Activated naive CD4-positive, alpha-beta T cell (primary cell): ENCODE data around the gene CDH6.

Source experiments
- DNase-seq, 4 experiments: peaks; one replicate each; lab custom pipeline; 2025; lab: John Stamatoyannopoulos, UW

CDH6 gene

DNA sequence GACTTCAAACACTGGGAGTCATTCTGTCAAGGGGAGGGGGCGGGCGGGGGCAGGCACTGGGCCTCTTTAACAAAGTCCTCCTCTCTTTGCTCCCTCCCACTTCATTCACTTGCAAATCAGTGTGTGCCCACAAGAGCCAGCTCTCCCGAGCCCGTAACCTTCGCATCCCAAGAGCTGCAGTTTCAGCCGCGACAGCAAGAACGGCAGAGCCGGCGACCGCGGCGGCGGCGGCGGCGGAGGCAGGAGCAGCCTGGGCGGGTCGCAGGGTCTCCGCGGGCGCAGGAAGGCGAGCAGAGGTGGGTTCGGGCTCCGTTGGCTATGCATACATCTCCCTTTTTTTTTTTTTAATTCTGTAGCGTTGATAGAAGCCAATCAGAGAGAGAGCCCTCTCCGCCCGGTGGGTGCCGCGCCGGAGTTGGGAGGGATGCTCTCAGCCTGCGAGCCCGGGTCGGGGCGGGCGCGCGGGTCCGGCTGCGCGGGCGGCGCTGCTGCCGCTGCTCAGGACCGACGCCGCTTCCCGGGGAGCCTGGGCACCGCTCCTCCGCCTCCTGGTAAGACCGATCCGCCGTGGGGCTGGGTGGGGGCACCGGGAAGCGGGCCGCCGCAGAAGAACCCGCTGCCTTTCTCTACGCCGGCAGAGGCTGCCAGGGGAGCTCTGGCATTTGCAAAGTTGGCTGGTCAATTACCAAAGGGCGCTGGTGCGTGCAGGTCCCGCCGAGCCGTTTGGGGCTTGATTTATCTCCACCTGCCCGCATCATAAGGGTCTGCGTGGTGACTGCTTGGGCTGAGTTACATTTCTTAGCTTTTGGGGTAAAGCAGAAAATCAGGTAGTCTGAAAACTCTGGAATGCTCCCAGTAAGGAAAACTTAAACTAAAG is at the start of gene CDH6:
Gene CDH6, plus strand, starts transcription at position 96 of the 877 bp plus-strand sequence. CDS start 73,788 bp downstream, outside the sequence.
- no peak for DNase-seq

DNA sequence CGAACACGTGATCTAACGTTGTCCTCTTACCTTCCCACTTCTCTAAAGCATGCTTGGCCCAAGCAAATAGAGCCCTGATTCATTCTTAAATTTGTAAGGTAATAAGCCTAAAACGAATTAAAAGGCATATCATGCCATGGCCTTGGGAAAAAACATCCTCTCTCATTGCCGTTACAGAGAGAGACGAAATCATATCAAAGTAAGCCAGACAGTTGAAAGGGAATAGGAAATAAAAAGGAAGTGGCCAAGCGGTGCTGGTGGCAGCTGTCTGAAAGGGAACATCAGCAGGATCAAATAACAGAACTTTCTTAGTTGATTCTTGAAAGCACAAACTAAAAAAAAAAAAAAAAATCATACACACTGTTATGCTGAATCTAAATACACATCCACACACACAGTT is 49.1 kb upstream of the CDH6 start:
- no peak for DNase-seq

DNA sequence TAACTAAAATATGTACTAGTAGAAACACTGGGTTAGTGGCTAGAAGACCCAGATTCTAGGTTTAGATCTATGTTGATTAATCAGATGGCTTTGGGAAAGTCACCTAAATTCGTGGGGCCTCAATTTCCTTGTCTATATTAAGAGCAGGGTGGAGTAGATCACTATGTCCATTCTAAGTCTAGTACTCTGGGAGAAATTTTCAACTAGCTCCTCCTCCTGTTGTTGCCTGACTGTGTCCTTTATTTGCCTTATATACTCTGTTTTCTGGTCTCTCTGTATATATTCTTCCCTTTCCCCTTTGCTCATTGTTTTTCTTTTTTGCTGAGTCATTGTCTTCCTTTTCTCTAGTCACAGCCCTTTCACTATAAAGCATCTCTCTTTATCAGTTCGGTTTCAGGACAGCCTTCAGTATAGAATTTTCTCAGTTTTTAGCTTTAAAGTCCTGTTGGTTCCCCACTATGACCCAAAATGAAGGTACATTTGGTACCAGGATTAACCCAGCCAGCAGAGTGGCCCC is 44.5 kb upstream of the CDH6 start:
- no peak for DNase-seq

DNA sequence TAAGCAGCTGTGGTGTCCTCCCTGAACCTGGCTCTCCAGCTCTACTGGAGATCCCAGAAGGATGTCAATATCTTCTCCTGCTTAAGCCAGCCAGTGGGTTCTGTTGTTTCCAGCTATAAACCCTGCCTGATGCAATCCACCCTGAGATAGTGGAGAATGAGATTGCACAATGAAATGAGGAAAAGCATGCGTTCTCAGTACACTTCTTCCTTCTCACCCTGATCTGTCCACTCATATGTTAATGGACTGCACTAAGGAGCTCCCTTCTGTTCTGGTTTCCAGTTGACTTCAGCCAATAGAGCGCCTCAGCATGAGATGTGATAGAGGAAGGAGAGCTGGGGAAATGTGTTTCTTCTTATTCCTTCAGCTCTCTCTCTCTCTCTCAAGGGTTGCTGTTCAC is 40.0 kb upstream of the CDH6 start:
- DNase-seq, result no peak

DNA sequence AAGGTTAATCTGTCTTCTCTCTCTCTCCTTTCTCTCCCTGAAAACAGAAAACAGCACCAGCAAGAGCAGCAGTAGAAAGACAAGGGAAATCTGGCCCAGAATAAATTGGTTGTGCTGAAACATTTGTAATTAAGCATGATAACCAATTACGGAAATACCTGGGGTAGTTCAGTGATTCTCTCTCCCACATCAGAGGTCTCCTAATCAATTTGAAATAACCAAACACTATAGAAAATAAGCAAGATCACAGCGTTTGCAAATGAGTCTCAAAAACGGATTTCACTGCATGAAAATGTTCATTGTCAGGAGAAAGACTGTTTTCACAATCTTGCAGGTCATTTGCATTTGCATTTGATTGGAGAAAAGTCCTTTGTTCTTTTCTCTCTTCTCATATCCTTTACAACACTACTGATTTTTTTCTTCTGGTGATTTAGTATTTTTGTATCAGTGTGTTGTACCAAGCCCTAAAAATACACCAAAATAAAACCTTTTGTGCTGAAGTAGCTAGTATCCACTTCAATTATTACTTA is 36.8 kb upstream of the CDH6 start:
- no peak for DNase-seq

DNA sequence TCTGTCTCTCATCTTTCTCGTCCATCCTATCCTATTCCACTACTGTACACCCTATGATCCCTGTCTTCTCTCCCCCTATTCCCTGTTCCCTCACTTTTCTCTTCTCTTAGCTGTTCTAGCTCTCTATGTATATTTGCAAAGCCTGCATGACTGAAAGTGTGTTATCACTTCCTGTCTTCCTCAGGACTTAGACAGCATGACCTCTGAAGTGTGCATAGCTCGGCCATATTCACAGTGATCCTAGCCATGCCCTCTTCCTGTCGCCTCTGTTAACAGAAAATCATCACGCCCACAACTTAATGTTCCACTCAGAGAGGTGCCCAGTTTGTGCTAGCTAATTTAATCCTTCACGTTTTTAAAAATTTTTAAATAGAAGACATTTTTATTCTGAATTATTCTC is 35.8 kb upstream of the CDH6 start:
- DNase-seq, result no peak

DNA sequence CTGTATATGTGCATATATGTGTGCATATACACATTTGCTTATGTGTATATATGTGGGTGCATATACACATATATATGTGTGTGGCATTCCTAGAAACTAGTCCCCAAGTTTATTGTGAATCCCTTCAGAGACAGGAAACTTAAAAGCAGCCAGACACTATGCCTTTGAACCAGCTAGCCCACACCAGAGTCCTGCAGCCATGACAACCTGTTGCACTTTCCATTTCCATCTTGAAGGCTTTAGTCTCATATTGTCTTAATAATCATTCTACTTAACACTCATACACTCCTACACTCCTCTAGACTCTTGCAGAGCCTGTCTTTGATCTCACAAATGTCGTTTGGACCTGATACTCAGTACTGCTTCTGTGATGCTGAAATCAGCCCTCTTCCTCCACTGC is 34.8 kb upstream of the CDH6 start:
- DNase-seq, result no peak

DNA sequence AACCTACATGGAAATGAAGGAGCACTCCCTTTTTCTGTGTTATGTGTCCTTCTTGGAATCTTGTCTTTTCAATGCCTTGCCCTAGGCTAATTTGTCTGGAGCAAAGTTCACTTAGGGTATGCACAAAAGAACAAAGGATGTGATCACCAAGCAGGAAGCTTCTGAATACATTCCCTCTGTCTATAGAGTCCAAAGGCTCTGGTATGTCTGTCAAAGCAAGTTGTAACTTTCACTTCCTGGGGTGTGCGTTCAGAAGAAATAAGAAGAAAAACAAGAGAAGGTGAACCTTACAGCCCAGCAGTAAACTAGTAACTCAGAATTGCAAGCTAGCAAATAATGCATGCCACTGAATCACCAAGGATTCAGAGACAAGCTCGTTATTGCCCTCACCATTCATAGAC is 31.7 kb upstream of the CDH6 start:
- DNase-seq, result no peak

DNA sequence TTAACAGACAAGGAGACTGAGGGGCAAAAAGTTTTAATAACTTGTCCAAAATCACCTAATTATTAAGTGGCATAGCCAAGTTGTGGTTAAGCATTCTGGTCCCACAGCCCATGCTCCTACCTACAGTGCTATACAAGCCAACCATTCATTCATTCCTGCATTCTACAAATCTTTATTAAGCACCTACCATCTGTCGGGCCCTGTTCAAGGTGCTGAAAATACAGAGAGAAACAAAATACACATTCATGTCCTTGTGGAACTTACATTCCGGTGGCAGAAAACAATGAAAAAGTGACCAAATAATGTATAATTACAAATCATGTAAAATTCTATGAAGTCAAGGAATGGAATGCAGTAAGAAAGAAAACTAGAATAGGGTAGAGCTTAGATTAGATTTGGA is 27.8 kb upstream of the CDH6 start:
- DNase-seq, result no peak

DNA sequence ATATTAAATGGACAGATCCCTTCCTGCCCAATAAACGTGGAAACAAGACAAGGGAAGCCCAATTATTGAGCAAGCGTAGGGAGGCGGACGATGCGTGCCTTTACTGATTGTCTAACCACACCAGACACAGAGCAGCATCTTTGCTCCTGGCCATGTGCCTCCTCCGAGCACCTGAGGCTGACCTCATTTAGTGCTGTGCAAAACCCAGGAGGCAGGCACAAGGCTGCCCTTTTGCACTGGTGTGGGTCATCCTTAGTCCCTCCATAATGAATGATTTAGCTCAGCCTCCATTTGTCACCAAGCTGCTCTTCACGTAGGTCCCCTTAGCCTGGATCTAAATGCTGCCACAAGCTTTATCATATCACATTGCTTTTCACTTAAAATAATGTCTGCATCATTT is 24.1 kb upstream of the CDH6 start:
- no peak for DNase-seq

DNA sequence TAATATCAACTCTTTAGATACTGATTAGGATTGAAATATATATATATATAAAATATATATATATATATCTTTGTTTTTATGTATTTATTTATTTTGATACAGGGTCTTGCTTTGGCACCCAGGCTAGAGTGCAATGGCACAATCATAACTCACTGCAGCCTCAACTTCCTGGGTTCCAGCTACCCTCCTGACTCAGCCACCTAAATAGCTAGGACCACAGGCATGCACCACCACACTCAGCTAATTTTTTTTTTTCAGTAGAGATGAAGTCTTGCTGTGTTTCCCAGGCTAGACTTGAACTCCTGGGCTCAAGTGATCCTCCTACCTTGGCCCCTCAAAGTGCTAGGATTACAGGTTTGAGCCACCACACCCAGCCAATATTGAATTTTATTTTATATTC is 20.6 kb upstream of the CDH6 start:
- DNase-seq, result no peak

DNA sequence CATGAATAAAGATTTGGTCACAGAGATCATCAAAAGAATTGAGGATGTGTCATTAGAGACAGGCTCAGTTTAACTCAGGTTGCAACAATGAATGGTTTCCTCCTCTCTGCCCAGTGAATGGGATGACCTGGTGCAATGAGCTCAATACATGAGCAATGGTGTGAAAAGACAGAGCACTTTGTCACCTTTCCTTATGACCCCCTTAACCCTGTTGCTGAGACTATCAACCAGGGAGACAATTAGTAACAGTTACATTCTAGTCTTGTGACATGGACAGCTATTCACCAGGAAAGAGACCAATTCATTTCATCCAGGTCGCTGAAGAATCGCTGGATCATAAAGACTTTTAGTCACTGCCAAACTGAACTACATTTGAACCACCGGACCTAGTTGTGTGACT is 19.9 kb upstream of the CDH6 start:
- DNase-seq, result no peak

DNA sequence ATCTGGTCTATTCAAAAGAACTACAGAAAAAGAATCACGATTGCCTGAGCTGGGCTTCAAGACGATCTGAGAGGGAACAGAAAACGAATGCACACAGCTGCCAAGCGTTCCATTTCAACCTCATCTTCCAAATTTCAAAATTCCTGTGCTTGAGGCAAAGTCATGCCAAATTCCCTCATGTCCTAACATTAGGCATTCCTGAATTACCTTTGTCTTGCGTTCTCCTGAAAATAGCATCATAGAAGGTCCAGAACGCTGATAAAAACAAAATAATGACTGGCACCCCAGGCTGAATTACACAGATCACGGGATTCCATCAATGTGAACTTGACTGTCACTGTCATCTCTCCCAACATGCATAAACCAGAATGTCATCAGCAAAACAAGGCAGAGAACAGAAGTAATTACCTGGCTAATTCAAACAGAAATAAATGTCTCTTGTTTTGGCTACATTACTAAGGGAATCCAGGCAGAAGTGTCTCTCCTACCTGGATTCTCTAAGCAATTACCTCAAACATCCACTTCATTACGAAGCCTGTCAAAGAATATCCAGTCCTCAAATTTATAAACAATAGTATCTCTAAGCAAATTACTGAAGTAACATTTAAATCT is 12.0 kb upstream of the CDH6 start:
- DNase-seq, result no peak

DNA sequence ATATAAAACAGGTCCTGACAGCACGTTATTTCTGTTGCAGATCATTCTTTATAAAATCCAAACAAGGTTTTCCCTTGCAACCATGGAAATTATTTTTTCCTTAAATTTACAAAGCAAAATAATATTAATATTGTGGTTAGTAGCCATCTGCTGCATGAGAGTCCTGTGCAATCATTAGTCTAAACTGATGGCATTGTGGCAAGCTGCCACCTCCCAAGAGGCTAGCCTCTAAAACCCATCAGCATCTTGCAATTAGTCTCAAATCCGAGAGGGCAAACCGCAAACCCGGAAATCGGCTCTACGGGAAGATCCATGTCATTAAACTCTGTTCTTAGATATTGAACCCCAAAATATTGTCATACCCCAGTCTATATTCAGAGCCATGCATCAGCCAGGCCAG is 11.3 kb upstream of the CDH6 start:
- DNase-seq, result no peak

DNA sequence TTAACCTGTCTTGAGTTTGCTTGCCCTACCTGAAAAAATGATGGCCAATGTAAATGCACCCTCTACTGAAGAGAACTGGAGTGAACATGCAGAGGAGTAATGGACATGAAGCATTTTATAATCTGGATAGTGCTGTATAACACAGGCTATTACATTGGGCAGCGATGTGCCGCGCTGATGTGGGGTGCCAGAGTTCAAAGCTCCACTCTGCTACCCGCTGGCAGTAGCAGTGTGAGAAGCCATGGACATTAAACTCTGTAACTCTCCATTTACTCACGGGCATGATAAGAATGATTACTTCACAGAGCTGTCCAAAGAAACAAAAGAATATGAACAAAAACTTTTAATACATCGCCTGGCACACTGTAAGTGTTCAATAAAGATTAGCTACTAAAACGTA is 7.5 kb upstream of the CDH6 start:
- DNase-seq, result no peak

DNA sequence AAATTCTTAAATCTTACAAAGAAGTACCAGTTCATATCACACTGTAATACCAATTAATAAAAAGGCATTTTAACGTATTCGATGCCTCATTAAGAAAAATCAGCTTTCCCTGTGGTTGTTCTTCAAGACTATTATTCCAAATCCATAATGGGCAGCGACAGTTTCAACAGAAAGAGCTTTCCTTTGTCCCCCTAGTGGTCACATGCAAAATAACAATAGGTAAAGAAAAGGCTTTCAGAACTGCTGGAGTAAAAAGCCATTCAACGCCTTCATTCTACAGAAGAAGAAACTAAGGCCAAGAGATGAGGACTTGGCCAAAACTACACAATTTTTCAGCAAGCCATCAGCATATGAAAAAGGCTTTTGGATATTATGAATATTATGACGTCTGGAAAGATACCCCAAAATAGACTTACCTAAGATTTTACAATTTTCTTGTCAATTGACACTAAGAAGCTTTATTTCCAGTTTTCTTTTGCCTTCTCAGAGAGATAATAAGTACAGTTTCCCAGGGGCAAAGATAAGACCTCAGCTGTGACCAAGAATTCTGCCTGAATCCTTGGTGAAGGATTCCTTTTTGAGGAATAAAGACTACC is 6.7 kb upstream of the CDH6 start:
- no peak for DNase-seq

DNA sequence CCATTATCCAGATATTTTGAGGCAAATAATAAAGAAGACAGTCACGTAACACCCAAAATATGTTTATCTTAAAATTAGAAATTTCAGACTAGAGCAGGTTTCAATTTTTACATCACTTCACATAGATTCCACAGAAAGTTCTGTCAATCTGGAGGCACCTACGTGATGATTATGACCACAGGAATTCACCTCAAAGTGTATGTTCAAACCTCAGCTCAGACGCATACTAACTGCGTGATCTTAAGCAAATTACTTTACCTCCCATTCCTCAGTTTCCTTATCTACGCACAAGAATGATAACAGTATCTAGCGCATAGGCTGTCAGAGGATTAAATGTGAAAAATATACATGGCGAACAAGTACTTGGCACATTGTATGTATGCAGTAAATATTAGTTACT is 5.9 kb upstream of the CDH6 start:
- no peak for DNase-seq

DNA sequence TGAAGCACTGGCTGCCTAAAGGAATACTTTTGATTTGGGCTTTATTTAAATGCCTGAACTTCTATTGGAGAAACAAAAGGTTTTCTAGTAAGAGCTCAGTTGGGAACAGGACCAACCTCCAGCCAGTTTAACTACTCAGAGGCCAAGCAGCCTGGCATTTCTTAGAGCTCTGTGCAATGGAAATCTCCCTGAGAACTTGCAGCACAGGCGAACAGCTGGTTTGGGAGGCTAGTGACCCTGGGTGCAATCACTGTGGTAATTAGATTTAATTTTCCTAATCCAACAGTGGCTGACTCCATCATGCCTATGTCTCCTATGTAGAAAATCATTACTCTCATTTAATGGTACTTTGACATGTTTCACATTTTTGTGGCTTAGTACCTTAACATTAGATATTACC is 1.0 kb upstream of the CDH6 start:
- no peak for DNase-seq

DNA sequence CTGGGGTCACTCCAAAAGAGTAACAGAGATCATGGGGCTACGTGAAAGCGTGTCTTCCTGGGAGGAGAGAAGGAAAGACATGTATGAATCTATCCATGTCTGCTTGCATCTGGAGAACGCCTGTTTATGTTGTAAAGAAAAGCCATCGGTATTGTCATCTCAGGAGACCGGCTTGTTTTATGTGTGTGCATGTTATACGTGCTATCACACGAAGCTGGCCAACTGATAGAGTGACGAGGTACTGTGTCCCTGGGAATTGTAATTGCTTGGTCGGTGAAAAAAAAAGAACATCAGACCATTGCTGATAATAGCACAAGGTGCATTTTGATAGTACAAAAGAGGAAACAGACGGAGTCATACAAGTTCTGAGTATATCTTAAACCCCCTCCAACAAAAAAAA is 370 bp upstream of the CDH6 start:
- no peak for DNase-seq

DNA sequence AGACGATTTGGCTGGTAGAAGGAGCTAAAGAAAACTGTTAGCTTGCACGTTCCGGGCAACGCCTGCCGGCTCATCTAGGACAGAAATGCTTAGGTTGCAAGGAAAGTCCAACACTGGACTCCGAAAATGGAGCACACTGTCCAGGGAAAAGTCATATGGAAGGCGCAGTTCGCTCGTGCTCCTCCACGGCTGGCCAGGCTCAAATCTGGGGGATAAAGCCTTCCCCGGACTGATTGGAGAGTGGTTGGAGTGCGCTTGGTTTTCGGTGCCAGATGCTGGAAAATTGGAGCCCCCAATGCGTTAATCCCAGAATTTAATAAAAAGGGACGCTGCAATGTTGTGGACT is 955 bp downstream of the CDH6 start:
- no peak for DNase-seq

DNA sequence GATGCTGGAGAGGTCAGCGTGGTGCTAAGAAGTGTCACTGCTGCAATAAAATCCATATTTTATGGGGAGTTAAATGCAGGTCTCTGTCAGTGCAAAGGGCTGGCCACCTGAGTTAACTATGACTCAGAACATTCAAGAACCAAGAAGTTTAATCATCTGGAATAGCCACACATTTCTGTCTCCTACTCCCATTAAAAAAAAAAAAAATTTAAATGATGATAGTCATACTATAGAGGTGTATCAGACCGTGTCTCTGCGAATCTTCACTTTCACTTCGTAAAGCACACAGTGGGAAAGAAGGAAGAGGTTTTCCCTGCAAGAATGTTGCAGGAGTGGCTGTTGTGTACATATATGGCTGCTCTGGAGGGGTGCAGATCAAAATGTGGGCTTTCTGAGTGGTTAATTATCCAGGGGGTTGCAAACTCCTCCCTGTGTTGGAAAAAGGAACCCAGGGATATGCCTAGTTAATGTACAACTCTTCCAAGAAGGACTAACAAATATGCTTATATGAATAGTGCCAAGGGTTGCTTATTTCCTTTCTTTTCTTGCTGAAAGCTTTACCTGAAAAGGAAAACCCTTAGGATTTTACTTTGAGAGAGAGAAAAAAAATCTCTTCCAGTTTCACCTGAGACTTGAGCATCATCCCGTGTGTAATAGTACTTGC is 1.5 kb downstream of the CDH6 start:
- DNase-seq, result no peak

DNA sequence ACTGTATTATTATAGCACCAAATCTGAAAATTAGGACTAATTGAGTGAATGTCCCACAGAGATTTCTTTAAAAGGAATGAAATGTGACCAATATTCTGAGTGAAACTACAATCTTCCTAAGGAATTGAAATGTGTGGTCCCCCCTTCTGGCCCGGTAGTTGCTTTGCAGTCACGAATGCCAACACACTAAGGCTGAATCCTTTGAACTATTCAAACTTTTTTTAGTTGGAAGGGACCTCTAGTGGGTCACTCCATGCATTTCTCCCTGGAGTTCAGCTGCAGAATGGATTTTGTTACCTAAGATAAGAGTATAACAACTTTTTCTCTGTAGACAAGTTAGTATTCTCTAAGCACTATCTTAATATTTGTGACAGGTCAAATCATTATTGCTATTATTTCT is 2.8 kb downstream of the CDH6 start:
- DNase-seq, result no peak

DNA sequence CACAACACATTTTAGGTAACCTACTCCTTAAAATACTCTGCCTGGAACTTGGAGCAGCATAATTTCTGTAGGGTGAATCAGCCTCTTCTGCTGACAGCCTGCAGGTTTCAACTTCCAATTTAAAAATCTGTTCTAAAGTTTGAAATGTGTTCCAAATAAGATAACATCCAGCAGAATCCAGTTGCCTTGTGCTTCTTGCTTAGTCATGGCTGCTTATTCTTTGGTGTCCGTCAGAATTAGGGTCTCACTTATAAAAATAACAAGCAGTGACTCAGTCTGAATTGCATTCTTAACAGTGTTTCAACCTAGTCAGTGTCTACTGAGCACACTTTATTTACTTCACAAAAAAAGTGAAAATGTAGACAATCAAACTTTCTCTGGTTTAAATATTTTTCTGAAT is 3.7 kb downstream of the CDH6 start:
- no peak for DNase-seq
